SK-N-MC (cell line): ENCODE results near the gene CPZ.

ENCODE experiments used
- EZH2 ChIP-seq: fragments of 200-600 bp; sonication (generic); IDR thresholded peaks from one replicate; pipeline ENCODE4 v1.6.1; 2017; ENCODE audit warnings: antibody characterized with exemption
- FOXP2 ChIP-seq: optimal IDR thresholded peaks from 2 replicates; pipeline ENCODE3; 2011; ENCODE audit warnings: mild to moderate bottlenecking, moderate library complexity; ENCODE audit not compliant: insufficient read depth; ENCODE audit errors: extremely low read length, control extremely low read depth
- POLR2AphosphoS5 ChIP-seq: IDR thresholded peaks from 2 replicates; pipeline ENCODE4 v1.6.1; 2012; ENCODE audit warnings: mild to moderate bottlenecking, low read depth, low read length, borderline replicate concordance

GRCh38 chr4:8600686-8601085, 8.1 kb downstream of the CPZ start:
- TF ChIP-seq POLR2AphosphoS5 (no peak), EZH2 (no peak), FOXP2 (no peak)
